WTC11 (cell line): ENCODE data around the gene DTX2. TPM values are rescaled to one million over a fixed set of nuclear protein-coding genes. Genes with fewer than 3 reads are reported as not detected.
"Not testable (repeated sequence)": the region's sequence is repeated elsewhere in the genome, so short reads cannot be mapped to it uniquely, and the experiment has no call there.

ENCODE experiments used
- ATAC-seq: fragments of 200-7000 bp; cut with Tn5 transposase; 2 replicates; pipeline ENCODE4 v1.10.0; 2021; ENCODE audit warnings: mild to moderate bottlenecking, moderate library complexity
- CTCF ChIA-PET: fragments of 300-600 bp; sonication (Branson Sonifier 250); formaldehyde crosslinking; loops from one replicate; lab custom pipeline; 2021; ENCODE audit warnings: antibody characterized with exemption; lab: Charles Lee
- POLR2A ChIA-PET: fragments of 350-600 bp; sonication (Branson Sonifier 250); formaldehyde crosslinking; loops from one replicate; lab custom pipeline; 2021; ENCODE audit warnings: antibody characterized with exemption; lab: Charles Lee
- DNase-seq: peaks from one replicate; pipeline ENCODE4 v3.0.0; 2021; ENCODE audit warnings: low spot score
- H3K27ac Mint-ChIP-seq: 2 replicates; pipeline ENCODE4 v1.8.0; 2021; ENCODE audit warnings: mixed read lengths
- H3K27me3 Mint-ChIP-seq: 2 replicates; pipeline ENCODE4 v1.8.0; 2021; ENCODE audit warnings: low read depth, mild to moderate bottlenecking, moderate library complexity, mixed read lengths
- H3K36me3 Mint-ChIP-seq: 2 replicates; pipeline ENCODE4 v1.8.0; 2021; ENCODE audit warnings: mixed read lengths
- H3K4me1 Mint-ChIP-seq: 2 replicates; pipeline ENCODE4 v1.8.0; 2022; ENCODE audit warnings: mixed read lengths
- H3K4me3 Mint-ChIP-seq: 2 replicates; pipeline ENCODE4 v1.8.0; 2021; ENCODE audit warnings: mild to moderate bottlenecking, moderate library complexity, mixed read lengths
- H3K9me3 Mint-ChIP-seq: 2 replicates; pipeline ENCODE4 v1.8.0; 2021; ENCODE audit warnings: mixed read lengths
- EMX1 ChIP-seq: fragments of 250-450 bp; sonication (Bioruptor Pico); IDR thresholded peaks from 2 replicates; pipeline ENCODE4 v1.8.0; 2021; ENCODE audit warnings: mild to moderate bottlenecking
- FOXP1 ChIP-seq: sonication (generic); formaldehyde crosslinking; IDR thresholded peaks from 2 replicates; pipeline ENCODE4 v1.8.0; 2022; ENCODE audit warnings: missing genetic modification reagents, mild to moderate bottlenecking, moderate library complexity, borderline replicate concordance
- GABPB1 ChIP-seq: sonication (generic); formaldehyde crosslinking; IDR thresholded peaks from 2 replicates; pipeline ENCODE4 v1.8.1; 2023; ENCODE audit warnings: mild to moderate bottlenecking, missing genetic modification reagents
- SP1 ChIP-seq: sonication (generic); formaldehyde crosslinking; conservative IDR thresholded peaks from 2 replicates; pipeline ENCODE4 v1.8.1; 2022; ENCODE audit warnings: missing genetic modification reagents
- ZBTB21 ChIP-seq: sonication (generic); formaldehyde crosslinking; IDR thresholded peaks from 2 replicates; pipeline ENCODE4 v1.8.1; 2023; ENCODE audit warnings: mild to moderate bottlenecking, missing genetic modification reagents, borderline replicate concordance
- ZNF121 ChIP-seq: sonication (generic); formaldehyde crosslinking; IDR thresholded peaks from 2 replicates; pipeline ENCODE4 v1.8.0; 2023; ENCODE audit warnings: missing genetic modification reagents
- ZNF138 ChIP-seq: sonication (generic); formaldehyde crosslinking; conservative IDR thresholded peaks from 2 replicates; pipeline ENCODE4 v1.8.1; 2022; ENCODE audit warnings: mild to moderate bottlenecking, moderate library complexity, missing genetic modification reagents
- total RNA-seq: library from RNA; stranded (reverse); gene quantifications from 3 replicates; pipeline ENCODE4 v1.2.3, GENCODE V29; 2021
- TF ChIP-seq, protein P1 (sequence below): sonication (generic); formaldehyde crosslinking; IDR thresholded peaks from 2 replicates; pipeline ENCODE4 v1.8.1; 2023; ENCODE audit warnings: mild to moderate bottlenecking, moderate library complexity, missing genetic modification reagents
- TF ChIP-seq, protein P2 (sequence below): sonication (generic); formaldehyde crosslinking; conservative IDR thresholded peaks from 2 replicates; pipeline ENCODE4 v1.8.1; 2023; ENCODE audit warnings: mild to moderate bottlenecking, low read depth, missing genetic modification reagents, moderate library complexity
- TF ChIP-seq, protein P3 (sequence below): sonication (generic); formaldehyde crosslinking; IDR thresholded peaks from 2 replicates; pipeline ENCODE4 v1.8.1; 2022; ENCODE audit warnings: missing genetic modification reagents, borderline replicate concordance
- TF ChIP-seq, protein P4 (sequence below): fragments of 250-450 bp; sonication (Bioruptor Pico); IDR thresholded peaks from 2 replicates; pipeline ENCODE4 v1.8.0; 2021; ENCODE audit warnings: mild to moderate bottlenecking

DTX2 gene
- total RNA-seq, 1 experiment from 2014 or later, result 79.2 TPM

GRCh38 chr7:76425558-76425957 is 36.0 kb upstream of the DTX2 start:
- DNase-seq, POLR2A ChIA-PET, CTCF ChIA-PET, H3K4me3 Mint-ChIP-seq, H3K36me3 Mint-ChIP-seq, ATAC-seq, H3K27me3 Mint-ChIP-seq, H3K9me3 Mint-ChIP-seq, H3K27ac Mint-ChIP-seq: not testable (repeated sequence)
- peak; percentile 81; the same call in 1 of the 2 replicates for TF ChIP-seq ZNF121 (CRISPR knock-in tag)
- TF ChIP-seq, all 79 proteins: peak for 1; not testable (repeated sequence) for 78
- peaks cover 32% of the 10 kb centered on the region for H3K4me1 Mint-ChIP-seq

DNA sequence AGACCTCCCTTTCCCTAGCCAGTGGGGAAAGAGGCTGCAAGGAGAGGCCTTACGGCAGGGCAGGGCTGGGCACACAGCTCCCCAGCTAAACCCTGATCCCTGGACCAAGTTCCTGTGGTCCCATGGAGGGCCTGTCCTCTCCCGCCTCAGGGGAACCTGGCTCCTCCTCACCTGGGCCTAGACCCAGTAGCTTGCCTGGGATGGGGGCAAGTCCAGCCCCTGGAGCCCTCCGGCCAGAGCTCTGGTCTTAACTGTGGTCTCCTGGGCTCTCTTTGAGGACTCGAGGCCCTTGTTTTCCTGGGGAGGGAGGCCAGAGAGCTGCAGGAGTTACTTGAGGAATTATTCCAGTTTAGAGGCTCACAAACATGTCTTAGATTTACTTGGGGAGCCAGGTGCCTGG is 35.3 kb upstream of the DTX2 start:
- no peak for DNase-seq
- peaks cover 32% of the 10 kb centered on the region for H3K4me1 Mint-ChIP-seq
- H3K27ac Mint-ChIP-seq, result no peak overlapping the region
- ATAC-seq, result no peak
- no peak for TF ChIP-seq EMX1
- TF ChIP-seq FOXP1 (CRISPR knock-in tag), result no peak
- ChIA-PET CTCF (interaction anchor here (1.4 kb wide), 1 partner anchor 16 kb away, joined by 5 read pairs; the partner anchor contains the start of gene SSC4D), POLR2A (no interaction called here)
- H3K36me3 Mint-ChIP-seq, result no peaks in the 10 kb centered on the region
- H3K9me3 Mint-ChIP-seq, result no peaks in the 10 kb centered on the region
- H3K4me3 Mint-ChIP-seq, result no peak overlapping the region
- H3K27me3 Mint-ChIP-seq, result no peaks in the 10 kb centered on the region; the same call in 1 of the 2 replicates

DNA sequence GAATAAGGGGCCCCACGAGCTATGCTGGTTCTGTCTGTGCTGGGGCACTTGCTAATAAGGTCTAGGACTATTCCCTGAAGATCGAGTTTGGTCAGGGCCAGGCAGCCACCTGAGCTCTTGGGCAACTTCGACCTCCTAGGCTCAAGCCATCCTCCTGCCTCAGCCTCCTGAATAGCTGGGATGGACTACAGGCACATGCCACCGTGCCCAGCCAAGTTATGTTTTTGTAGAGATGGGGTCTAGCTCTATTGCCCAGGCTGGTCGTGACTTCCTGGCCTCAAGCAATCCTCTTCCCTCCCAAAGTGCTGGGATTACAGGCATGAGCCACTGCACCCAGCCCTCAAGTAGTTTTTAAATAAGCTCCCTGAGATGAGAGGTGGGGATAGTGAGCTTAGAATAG is 33.9 kb upstream of the DTX2 start:
- TF ChIP-seq, protein P1, sequence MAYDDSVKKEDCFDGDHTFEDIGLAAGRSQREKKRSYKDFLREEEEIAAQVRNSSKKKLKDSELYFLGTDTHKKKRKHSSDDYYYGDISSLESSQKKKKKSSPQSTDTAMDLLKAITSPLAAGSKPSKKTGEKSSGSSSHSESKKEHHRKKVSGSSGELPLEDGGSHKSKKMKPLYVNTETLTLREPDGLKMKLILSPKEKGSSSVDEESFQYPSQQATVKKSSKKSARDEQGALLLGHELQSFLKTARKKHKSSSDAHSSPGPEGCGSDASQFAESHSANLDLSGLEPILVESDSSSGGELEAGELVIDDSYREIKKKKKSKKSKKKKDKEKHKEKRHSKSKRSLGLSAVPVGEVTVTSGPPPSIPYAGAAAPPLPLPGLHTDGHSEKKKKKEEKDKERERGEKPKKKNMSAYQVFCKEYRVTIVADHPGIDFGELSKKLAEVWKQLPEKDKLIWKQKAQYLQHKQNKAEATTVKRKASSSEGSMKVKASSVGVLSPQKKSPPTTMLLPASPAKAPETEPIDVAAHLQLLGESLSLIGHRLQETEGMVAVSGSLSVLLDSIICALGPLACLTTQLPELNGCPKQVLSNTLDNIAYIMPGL (CRISPR knock-in tag), result no peak
- no peak for TF ChIP-seq ZBTB21 (CRISPR knock-in tag)
- TF ChIP-seq FOXP1 (CRISPR knock-in tag), result no peak
- TF ChIP-seq, protein P2, sequence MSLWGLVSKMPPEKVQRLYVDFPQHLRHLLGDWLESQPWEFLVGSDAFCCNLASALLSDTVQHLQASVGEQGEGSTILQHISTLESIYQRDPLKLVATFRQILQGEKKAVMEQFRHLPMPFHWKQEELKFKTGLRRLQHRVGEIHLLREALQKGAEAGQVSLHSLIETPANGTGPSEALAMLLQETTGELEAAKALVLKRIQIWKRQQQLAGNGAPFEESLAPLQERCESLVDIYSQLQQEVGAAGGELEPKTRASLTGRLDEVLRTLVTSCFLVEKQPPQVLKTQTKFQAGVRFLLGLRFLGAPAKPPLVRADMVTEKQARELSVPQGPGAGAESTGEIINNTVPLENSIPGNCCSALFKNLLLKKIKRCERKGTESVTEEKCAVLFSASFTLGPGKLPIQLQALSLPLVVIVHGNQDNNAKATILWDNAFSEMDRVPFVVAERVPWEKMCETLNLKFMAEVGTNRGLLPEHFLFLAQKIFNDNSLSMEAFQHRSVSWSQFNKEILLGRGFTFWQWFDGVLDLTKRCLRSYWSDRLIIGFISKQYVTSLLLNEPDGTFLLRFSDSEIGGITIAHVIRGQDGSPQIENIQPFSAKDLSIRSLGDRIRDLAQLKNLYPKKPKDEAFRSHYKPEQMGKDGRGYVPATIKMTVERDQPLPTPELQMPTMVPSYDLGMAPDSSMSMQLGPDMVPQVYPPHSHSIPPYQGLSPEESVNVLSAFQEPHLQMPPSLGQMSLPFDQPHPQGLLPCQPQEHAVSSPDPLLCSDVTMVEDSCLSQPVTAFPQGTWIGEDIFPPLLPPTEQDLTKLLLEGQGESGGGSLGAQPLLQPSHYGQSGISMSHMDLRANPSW (CRISPR knock-in tag), result no peak
- TF ChIP-seq, protein P3, sequence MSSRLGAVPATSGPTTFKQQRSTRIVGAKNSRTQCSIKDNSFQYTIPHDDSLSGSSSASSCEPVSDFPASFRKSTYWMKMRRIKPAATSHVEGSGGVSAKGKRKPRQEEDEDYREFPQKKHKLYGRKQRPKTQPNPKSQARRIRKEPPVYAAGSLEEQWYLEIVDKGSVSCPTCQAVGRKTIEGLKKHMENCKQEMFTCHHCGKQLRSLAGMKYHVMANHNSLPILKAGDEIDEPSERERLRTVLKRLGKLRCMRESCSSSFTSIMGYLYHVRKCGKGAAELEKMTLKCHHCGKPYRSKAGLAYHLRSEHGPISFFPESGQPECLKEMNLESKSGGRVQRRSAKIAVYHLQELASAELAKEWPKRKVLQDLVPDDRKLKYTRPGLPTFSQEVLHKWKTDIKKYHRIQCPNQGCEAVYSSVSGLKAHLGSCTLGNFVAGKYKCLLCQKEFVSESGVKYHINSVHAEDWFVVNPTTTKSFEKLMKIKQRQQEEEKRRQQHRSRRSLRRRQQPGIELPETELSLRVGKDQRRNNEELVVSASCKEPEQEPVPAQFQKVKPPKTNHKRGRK (CRISPR knock-in tag), result no peak
- peak; percentile 87 for TF ChIP-seq ZNF121 (CRISPR knock-in tag)
- TF ChIP-seq, protein P4, sequence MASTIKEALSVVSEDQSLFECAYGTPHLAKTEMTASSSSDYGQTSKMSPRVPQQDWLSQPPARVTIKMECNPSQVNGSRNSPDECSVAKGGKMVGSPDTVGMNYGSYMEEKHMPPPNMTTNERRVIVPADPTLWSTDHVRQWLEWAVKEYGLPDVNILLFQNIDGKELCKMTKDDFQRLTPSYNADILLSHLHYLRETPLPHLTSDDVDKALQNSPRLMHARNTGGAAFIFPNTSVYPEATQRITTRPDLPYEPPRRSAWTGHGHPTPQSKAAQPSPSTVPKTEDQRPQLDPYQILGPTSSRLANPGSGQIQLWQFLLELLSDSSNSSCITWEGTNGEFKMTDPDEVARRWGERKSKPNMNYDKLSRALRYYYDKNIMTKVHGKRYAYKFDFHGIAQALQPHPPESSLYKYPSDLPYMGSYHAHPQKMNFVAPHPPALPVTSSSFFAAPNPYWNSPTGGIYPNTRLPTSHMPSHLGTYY (CRISPR knock-in tag), result no peak
- no peak for TF ChIP-seq SP1 (CRISPR knock-in tag)
- DNase-seq, result no peak
- Mint-ChIP-seq H3K27me3 (no peaks in the 10 kb centered on the region; the same call in 1 of the 2 replicates), H3K9me3 (no peaks in the 10 kb centered on the region), H3K36me3 (no peaks in the 10 kb centered on the region), H3K4me1 (peaks cover 32% of the 10 kb centered on the region), H3K4me3 (no peak overlapping the region), H3K27ac (no peak overlapping the region)
- ChIA-PET CTCF (interaction anchor here (1.4 kb wide), 1 partner anchor 17 kb away, joined by 5 read pairs; the partner anchor contains the start of gene SSC4D), POLR2A (no interaction called here)
- no peak for ATAC-seq

- CTCF ChIA-PET, result no interaction called here
- DNase-seq, result no peak
- no peak overlapping the region for H3K4me3 Mint-ChIP-seq
- ATAC-seq, result peak; percentile 45
- peaks cover 25% of the 10 kb centered on the region for H3K4me1 Mint-ChIP-seq
- TF ChIP-seq GABPB1 (CRISPR knock-in tag) (no peak), ZNF138 (CRISPR knock-in tag) (no peak)
- H3K27ac Mint-ChIP-seq, result 0 out of 2 replicates have a peak overlapping the region, but pooled peaks have one; percentile 17
- H3K36me3 Mint-ChIP-seq, result no peaks in the 10 kb centered on the region
- POLR2A ChIA-PET, result no interaction called here
- no peaks in the 10 kb centered on the region for H3K9me3 Mint-ChIP-seq
- H3K27me3 Mint-ChIP-seq, result no peaks in the 10 kb centered on the region; the same call in 1 of the 2 replicates
Measured at GRCh38 chr7:76428149-76428823, 33.2 kb upstream of the DTX2 start.
